ENCODE results near the gene FXYD2. TPM values are rescaled to one million over a fixed set of nuclear protein-coding genes. Genes with fewer than 3 reads are reported as not detected.

FXYD2 gene
- polyA plus RNA-seq, 1 experiment, result not detected

DNA sequence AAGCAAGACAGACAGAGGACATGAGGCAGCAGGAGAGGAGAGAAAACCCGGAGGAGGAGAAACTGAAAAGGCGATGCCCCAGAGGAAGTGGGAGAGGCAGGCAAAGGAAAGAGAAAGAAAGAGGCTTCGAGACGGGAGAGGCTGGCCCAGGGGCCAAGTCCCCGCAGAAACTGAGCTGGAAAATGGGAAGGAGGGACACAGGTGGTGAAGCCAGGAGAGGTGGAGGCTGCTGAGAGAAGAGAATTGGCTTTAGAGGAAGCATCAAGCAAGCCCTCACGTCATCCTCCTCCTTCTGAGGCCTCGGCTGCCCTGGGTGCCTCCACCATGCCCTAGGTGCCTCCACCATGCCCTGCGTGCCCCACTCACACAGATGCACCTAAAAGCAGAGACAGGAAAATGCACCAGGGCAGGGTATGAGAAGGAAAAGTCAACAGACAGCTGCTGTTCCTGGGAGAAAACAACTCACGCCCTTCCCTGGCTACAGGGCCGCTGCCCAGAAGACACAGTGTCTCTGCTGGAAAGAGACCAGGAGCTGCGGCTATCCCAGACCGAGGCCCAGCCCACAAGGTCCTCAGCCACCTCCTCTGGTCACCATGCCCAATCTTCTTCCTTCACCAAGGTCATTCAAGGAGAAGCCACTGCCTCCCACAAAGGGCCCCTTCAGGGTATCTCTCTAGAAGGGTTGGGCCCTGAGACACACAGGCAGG, 37.6 kb upstream of the FXYD2 start:
- no peak overlapping the region for H3K4me3 ChIP-seq (ENCODE audit: low read depth, low read length)
- peaks cover 6% of the 10 kb centered on the region for H3K27me3 ChIP-seq (ENCODE audit: control insufficient read depth, insufficient read depth, low read length)
- H3K9me3 ChIP-seq (ENCODE audit: control insufficient read depth, insufficient read depth, low read length), result no peaks in the 10 kb centered on the region
- no peak for TF ChIP-seq CTCF (IDR thresholded peaks at IDR 0.05; ENCODE audit: low read depth, low read length)
- CTCF ChIA-PET, result interaction anchor here (0.6 to 2.7 kb wide), 4 partner anchors 17 to 191 kb away, joined by 3 to 6 read pairs (median 5); no protein-coding TSS in a partner anchor
- no peak overlapping the region for H3K27ac ChIP-seq (ENCODE audit: low read depth, low read length)
- POLR2A ChIA-PET, result no interaction called here
- DNase-seq (ENCODE audit: low read depth, low spot score), result no peak

DNA sequence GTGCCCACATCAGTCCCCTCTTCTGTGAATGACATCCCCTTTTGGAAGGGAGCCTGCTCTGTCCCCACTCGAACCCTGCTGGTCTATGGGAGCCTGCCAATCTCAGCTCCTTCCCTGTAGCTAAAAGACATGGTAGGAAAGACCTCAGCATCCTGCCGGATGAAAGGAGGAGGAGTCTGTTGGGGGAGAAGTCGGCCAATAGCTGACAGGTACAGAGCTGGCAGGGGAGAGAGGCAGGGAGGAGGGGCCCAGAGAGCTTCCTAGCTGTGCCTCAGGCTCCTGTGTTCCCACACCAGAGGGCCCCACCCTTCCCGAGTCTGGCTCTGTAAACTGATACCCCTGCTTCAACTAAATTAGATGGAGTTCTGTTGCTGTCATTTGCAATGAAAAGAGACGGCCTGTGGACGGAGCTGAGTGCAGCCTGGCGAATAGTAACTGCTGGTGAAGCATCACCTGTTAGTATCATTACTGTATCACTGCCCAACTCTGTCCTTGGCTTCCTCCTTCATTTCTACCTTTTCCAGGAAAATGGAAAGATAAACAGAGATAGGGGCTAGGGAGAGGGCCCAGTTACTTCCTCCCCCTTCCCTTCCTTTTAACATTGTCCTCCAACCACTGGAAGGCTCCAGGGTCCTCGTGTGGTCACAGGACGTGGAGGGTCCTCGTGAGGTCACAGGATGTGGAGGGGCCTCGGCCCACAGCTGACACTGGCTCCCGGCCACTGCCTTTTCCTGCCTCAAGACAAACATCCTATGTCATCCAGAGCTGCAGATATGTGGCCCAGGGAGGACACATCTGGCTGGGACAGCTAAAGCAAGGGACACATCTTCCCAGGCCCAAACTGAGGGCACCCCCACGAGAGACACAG, 36.8 kb upstream of the FXYD2 start:
- Histone ChIP-seq H3K27ac (ENCODE audit: low read depth, low read length) (no peak overlapping the region), H3K27me3 (ENCODE audit: control insufficient read depth, insufficient read depth, low read length) (peaks cover 8% of the 10 kb centered on the region), H3K9me3 (ENCODE audit: control insufficient read depth, insufficient read depth, low read length) (no peaks in the 10 kb centered on the region), H3K4me3 (ENCODE audit: low read depth, low read length) (no peak overlapping the region)
- no peak for TF ChIP-seq CTCF (IDR thresholded peaks at IDR 0.05; ENCODE audit: low read depth, low read length)
- ChIA-PET POLR2A (no interaction called here), CTCF (interaction anchor here (1.1 to 2.7 kb wide), 5 partner anchors 17 to 85 kb away, joined by 3 to 6 read pairs (median 6); no protein-coding TSS in a partner anchor)
- no peak for DNase-seq (ENCODE audit: low read depth, low spot score)

GRCh38 chr11:117860139-117860538, 35.6 kb upstream of the FXYD2 start:
- no peak overlapping the region for H3K27ac ChIP-seq (ENCODE audit: low read depth, low read length)
- peaks cover 5% of the 10 kb centered on the region for H3K27me3 ChIP-seq (ENCODE audit: control insufficient read depth, insufficient read depth, low read length)
- no peaks in the 10 kb centered on the region for H3K9me3 ChIP-seq (ENCODE audit: control insufficient read depth, insufficient read depth, low read length)
- H3K4me3 ChIP-seq (ENCODE audit: low read depth, low read length), result no peak overlapping the region
- CTCF ChIA-PET, result interaction anchor here (1.2 to 2.7 kb wide), 3 partner anchors 15 to 45 kb away, joined by 4 to 6 read pairs (median 6); no protein-coding TSS in a partner anchor
- POLR2A ChIA-PET, result no interaction called here
- no peak for DNase-seq (ENCODE audit: low read depth, low spot score)
- no peak for TF ChIP-seq CTCF (IDR thresholded peaks at IDR 0.05; ENCODE audit: low read depth, low read length)

- Histone ChIP-seq H3K27me3 (ENCODE audit: control insufficient read depth, insufficient read depth, low read length) (peaks cover 7% of the 10 kb centered on the region), H3K4me3 (ENCODE audit: low read depth, low read length) (no peak overlapping the region), H3K27ac (ENCODE audit: low read depth, low read length) (no peak overlapping the region), H3K9me3 (ENCODE audit: control insufficient read depth, insufficient read depth, low read length) (no peaks in the 10 kb centered on the region)
- no peak for TF ChIP-seq CTCF (IDR thresholded peaks at IDR 0.05; ENCODE audit: low read depth, low read length)
- POLR2A ChIA-PET, result no interaction called here
- no peak for DNase-seq (ENCODE audit: low read depth, low spot score)
- CTCF ChIA-PET, result interaction anchor here (1.2 to 2.7 kb wide), 3 partner anchors 15 to 45 kb away, joined by 4 to 6 read pairs (median 6); no protein-coding TSS in a partner anchor
Observed at GRCh38 chr11:117859488-117860112, 35.1 kb upstream of the FXYD2 start.

All from AG04450 (cell line).